Measurements from ENCODE around the gene DPYD.

- TF ChIP-seq POLR2A (IDR thresholded peaks at IDR 0.05; ENCODE audit: low read length) = no peak
- no peak for TF ChIP-seq GATA1 (IDR thresholded peaks at IDR 0.05; ENCODE audit: low read depth, low read length)
Observed at GRCh38 chr1:97368296-97368695, 552.5 kb downstream of the DPYD start.
